H1 (cell line): ENCODE results near the gene AP5Z1. TPM values are rescaled to one million over a fixed set of nuclear protein-coding genes. Genes with fewer than 3 reads are reported as not detected.

Experiments used
- BACH1 ChIP-seq: IDR thresholded peaks from 2 replicates; pipeline ENCODE4 v1.6.1; 2012; ENCODE audit warnings: low read length, improper control_type of control experiment
- FOSL1 ChIP-seq: IDR thresholded peaks from 2 replicates; pipeline ENCODE4 v1.6.1; 2011; ENCODE audit warnings: mild to moderate bottlenecking, low read depth, low read length, moderate library complexity; ENCODE audit not compliant: insufficient read depth
- MAX ChIP-seq: IDR thresholded peaks from 2 replicates; pipeline ENCODE4 v1.6.1; 2012; ENCODE audit warnings: inconsistent platforms
- RAD21 ChIP-seq, 2 experiments: IDR thresholded peaks in 1 of 2; conservative IDR thresholded peaks in 1 of 2; 2 replicates each; pipeline ENCODE4 v1.6.1; 2011; ENCODE audit warnings: low read depth in 2 of 2, low read length in 2 of 2, improper control_type of control experiment in 1 of 2, inconsistent platforms in 1 of 2, mild to moderate bottlenecking in 1 of 2, moderate library complexity in 1 of 2
- SAP30 ChIP-seq: fragments of 300-600 bp; sonication (generic); IDR thresholded peaks from 2 replicates; pipeline ENCODE4 v1.7.1; 2012; ENCODE audit warnings: low read length, moderate library complexity, mild to moderate bottlenecking, inconsistent platforms; ENCODE audit not compliant: insufficient read depth, insufficient replicate concordance
- TAF7 ChIP-seq: optimal IDR thresholded peaks from 2 replicates; pipeline ENCODE3; 2011; ENCODE audit warnings: low read depth, mild to moderate bottlenecking, inconsistent platforms, low read length, moderate library complexity, borderline replicate concordance
- USF2 ChIP-seq: IDR thresholded peaks from 2 replicates; pipeline ENCODE4 v1.6.1; 2011; ENCODE audit warnings: low read length, improper control_type of control experiment
- polyA plus RNA-seq, 7 experiments: library from polyadenylated mRNA; depleted of rRNA in 3 of 7; stranded (reverse) in 5 of 7; unstranded in 2 of 7; fragments of >200 nt in 5 of 7; fragments of 200-250 nt in 2 of 7; gene quantifications; 1 replicate in 5 of 7; 2 replicates in 1 of 7; 4 replicates in 1 of 7; pipeline versions ENCODE4 v1.2.1 to v1.2.3, GENCODE V29; 2011 to 2013; ENCODE audit warnings: missing spikeins in 2 of 7, mixed read lengths in 2 of 7
- total RNA-seq: library from RNA; stranded (reverse); fragmentation: NEBNext Ultra II Directional; extraction: Animal tissue kit (Norgen Biotek cat#: 25700); gene quantifications from 2 replicates; pipeline ENCODE4 v1.2.1, GENCODE V29; 2021
- TF ChIP-seq, protein P1 (sequence below): fragments of 300-600 bp; sonication (generic); IDR thresholded peaks from 2 replicates; pipeline ENCODE4 v1.7.1; 2012; ENCODE audit warnings: low read length, moderate library complexity, mild to moderate bottlenecking, inconsistent platforms; ENCODE audit not compliant: insufficient replicate concordance

Gene AP5Z1
- total and polyA plus RNA-seq, 2 of the 8 experiments (the other 6 are each of a cell fraction or from before 2014, with no cell fraction given), result 24.0 to 24.7 TPM

DNA sequence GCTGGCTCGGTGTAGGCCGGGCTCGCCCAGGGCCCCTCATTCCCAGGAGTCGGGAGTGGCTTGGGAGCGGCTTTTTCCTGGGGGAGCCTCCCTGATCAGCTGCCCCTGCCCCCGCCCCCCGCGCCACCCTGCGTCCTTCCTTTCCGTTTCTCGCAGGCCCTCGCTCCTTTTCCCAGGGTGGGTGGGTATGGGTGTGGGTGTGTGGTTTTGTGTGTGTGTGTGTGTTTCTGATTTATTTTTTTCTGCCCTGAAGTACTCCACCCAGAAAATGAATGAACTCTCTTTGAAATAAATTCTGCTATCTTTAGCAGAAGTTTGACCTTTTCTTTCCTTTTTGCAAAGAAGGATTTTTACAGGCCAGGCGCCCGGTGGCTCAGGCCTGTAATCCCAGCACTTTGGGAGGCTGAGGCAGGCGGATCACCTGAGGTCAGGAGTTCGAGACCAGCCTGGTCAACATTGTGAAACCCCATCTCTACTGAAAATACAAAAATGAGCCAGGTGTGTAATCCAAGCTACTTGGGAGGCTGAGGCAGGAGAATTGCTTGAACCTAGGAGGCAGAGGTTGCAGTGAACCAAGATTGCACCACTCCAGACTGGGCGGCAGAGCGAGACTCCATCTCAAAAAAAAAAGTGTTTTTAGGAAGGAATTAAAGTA is 30.0 kb upstream of the AP5Z1 start (continued):
- TF ChIP-seq, protein P1, sequence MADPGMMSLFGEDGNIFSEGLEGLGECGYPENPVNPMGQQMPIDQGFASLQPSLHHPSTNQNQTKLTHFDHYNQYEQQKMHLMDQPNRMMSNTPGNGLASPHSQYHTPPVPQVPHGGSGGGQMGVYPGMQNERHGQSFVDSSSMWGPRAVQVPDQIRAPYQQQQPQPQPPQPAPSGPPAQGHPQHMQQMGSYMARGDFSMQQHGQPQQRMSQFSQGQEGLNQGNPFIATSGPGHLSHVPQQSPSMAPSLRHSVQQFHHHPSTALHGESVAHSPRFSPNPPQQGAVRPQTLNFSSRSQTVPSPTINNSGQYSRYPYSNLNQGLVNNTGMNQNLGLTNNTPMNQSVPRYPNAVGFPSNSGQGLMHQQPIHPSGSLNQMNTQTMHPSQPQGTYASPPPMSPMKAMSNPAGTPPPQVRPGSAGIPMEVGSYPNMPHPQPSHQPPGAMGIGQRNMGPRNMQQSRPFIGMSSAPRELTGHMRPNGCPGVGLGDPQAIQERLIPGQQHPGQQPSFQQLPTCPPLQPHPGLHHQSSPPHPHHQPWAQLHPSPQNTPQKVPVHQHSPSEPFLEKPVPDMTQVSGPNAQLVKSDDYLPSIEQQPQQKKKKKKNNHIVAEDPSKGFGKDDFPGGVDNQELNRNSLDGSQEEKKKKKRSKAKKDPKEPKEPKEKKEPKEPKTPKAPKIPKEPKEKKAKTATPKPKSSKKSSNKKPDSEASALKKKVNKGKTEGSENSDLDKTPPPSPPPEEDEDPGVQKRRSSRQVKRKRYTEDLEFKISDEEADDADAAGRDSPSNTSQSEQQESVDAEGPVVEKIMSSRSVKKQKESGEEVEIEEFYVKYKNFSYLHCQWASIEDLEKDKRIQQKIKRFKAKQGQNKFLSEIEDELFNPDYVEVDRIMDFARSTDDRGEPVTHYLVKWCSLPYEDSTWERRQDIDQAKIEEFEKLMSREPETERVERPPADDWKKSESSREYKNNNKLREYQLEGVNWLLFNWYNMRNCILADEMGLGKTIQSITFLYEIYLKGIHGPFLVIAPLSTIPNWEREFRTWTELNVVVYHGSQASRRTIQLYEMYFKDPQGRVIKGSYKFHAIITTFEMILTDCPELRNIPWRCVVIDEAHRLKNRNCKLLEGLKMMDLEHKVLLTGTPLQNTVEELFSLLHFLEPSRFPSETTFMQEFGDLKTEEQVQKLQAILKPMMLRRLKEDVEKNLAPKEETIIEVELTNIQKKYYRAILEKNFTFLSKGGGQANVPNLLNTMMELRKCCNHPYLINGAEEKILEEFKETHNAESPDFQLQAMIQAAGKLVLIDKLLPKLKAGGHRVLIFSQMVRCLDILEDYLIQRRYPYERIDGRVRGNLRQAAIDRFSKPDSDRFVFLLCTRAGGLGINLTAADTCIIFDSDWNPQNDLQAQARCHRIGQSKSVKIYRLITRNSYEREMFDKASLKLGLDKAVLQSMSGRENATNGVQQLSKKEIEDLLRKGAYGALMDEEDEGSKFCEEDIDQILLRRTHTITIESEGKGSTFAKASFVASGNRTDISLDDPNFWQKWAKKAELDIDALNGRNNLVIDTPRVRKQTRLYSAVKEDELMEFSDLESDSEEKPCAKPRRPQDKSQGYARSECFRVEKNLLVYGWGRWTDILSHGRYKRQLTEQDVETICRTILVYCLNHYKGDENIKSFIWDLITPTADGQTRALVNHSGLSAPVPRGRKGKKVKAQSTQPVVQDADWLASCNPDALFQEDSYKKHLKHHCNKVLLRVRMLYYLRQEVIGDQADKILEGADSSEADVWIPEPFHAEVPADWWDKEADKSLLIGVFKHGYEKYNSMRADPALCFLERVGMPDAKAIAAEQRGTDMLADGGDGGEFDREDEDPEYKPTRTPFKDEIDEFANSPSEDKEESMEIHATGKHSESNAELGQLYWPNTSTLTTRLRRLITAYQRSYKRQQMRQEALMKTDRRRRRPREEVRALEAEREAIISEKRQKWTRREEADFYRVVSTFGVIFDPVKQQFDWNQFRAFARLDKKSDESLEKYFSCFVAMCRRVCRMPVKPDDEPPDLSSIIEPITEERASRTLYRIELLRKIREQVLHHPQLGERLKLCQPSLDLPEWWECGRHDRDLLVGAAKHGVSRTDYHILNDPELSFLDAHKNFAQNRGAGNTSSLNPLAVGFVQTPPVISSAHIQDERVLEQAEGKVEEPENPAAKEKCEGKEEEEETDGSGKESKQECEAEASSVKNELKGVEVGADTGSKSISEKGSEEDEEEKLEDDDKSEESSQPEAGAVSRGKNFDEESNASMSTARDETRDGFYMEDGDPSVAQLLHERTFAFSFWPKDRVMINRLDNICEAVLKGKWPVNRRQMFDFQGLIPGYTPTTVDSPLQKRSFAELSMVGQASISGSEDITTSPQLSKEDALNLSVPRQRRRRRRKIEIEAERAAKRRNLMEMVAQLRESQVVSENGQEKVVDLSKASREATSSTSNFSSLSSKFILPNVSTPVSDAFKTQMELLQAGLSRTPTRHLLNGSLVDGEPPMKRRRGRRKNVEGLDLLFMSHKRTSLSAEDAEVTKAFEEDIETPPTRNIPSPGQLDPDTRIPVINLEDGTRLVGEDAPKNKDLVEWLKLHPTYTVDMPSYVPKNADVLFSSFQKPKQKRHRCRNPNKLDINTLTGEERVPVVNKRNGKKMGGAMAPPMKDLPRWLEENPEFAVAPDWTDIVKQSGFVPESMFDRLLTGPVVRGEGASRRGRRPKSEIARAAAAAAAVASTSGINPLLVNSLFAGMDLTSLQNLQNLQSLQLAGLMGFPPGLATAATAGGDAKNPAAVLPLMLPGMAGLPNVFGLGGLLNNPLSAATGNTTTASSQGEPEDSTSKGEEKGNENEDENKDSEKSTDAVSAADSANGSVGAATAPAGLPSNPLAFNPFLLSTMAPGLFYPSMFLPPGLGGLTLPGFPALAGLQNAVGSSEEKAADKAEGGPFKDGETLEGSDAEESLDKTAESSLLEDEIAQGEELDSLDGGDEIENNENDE, result no peak
- TF ChIP-seq SAP30, result no peak
- TF ChIP-seq BACH1, result no peak
- TF ChIP-seq MAX, result no peak
- no peak for TF ChIP-seq USF2
- TF ChIP-seq FOSL1, result no peak
- TF ChIP-seq RAD21 (IDR thresholded peaks at IDR 0.05 in 1 of 2, conservative IDR thresholded peaks at IDR 0.05 in 1 of 2; ENCODE audit: low read depth in 2 of 2, low read length in 2 of 2), result no peak
- no peak for TF ChIP-seq TAF7
